GM21447 (cell line): ENCODE results near the gene WNT3A.
"Not testable (repeated sequence)": the region's sequence is repeated elsewhere in the genome, so short reads cannot be mapped to it uniquely, and the experiment has no call there.

Experiments
- ATAC-seq: cut with Tn5 transposase; IDR thresholded peaks from one replicate; pipeline ENCODE4 v1.9.1; 2021; ENCODE audit not compliant: unreplicated experiment

The WNT3A gene

GRCh38 chr1:228006786-228007048, at the start of gene WNT3A:
WNT3A (plus strand) TSS chr1:228006998; CDS start chr1:228007129, 131 bp downstream.
- ATAC-seq = no peak

- ATAC-seq = no peak
These were observed 48.0 kb upstream of the WNT3A start for GRCh38 chr1:227958617-227959324.

- no peak for ATAC-seq
These were observed 47.4 kb upstream of the WNT3A start for GRCh38 chr1:227959325-227959860.

GRCh38 chr1:227961651-227962466, 44.9 kb upstream of the WNT3A start:
- no peak for ATAC-seq

- not testable (repeated sequence) for ATAC-seq
These were observed 40.1 kb upstream of the WNT3A start for GRCh38 chr1:227966733-227967132.

GRCh38 chr1:227967815-227968214, 39.0 kb upstream of the WNT3A start:
- ATAC-seq = not testable (repeated sequence)

GRCh38 chr1:227970076-227970995, 36.5 kb upstream of the WNT3A start:
- ATAC-seq = not testable (repeated sequence)

GRCh38 chr1:227971216-227971615, 35.6 kb upstream of the WNT3A start:
- not testable (repeated sequence) for ATAC-seq

- ATAC-seq = not testable (repeated sequence)
These were observed 35.0 kb upstream of the WNT3A start for GRCh38 chr1:227971643-227972282.

- not testable (repeated sequence) for ATAC-seq
These were observed 34.5 kb upstream of the WNT3A start for GRCh38 chr1:227972283-227972679.

GRCh38 chr1:227972843-227973374, 33.9 kb upstream of the WNT3A start:
- ATAC-seq = not testable (repeated sequence)

GRCh38 chr1:227973724-227974288, 33.0 kb upstream of the WNT3A start:
- not testable (repeated sequence) for ATAC-seq

GRCh38 chr1:227975583-227976283, 31.1 kb upstream of the WNT3A start:
- ATAC-seq = not testable (repeated sequence)

GRCh38 chr1:227987181-227987580, 19.6 kb upstream of the WNT3A start:
- no peak for ATAC-seq

- no peak for ATAC-seq
These were observed 12.0 kb upstream of the WNT3A start for GRCh38 chr1:227994632-227995300.

- ATAC-seq = no peak
These were observed 10.4 kb upstream of the WNT3A start for GRCh38 chr1:227996187-227996950.

GRCh38 chr1:227998374-227999055, 8.3 kb upstream of the WNT3A start:
- no peak for ATAC-seq
